ENCODE results near the gene ZNF8.
"Not testable (repeated sequence)": the region's sequence is repeated elsewhere in the genome, so short reads cannot be mapped to it uniquely, and the experiment has no call there.

The ZNF8 gene

GRCh38 chr19:58334691-58335249 is 56.0 kb downstream of the ZNF8 start:
- DNase-seq = no peak

GRCh38 chr19:58335630-58336029 is 56.9 kb downstream of the ZNF8 start:
- DNase-seq = no peak

GRCh38 chr19:58336216-58336615 is 57.5 kb downstream of the ZNF8 start:
- no peak for DNase-seq

- DNase-seq = no peak
These were observed 58.1 kb downstream of the ZNF8 start for GRCh38 chr19:58336820-58337219.

- no peak for DNase-seq
These were observed 59.6 kb downstream of the ZNF8 start for GRCh38 chr19:58338336-58338735.

- no peak for DNase-seq
These were observed 60.2 kb downstream of the ZNF8 start for GRCh38 chr19:58338825-58339558.

- no peak for DNase-seq
These were observed 66.8 kb downstream of the ZNF8 start for GRCh38 chr19:58345558-58345957.

- DNase-seq = peak; percentile 61
These were observed 68.5 kb downstream of the ZNF8 start for GRCh38 chr19:58346961-58347929.

GRCh38 chr19:58348080-58348479 is 69.3 kb downstream of the ZNF8 start:
- DNase-seq = not testable (repeated sequence)

GRCh38 chr19:58349590-58349989 is 70.8 kb downstream of the ZNF8 start:
- no peak for DNase-seq

GRCh38 chr19:58350001-58350861 is 71.5 kb downstream of the ZNF8 start:
- DNase-seq = peak; percentile 71

- no peak for DNase-seq
These were observed 72.3 kb downstream of the ZNF8 start for GRCh38 chr19:58350871-58351557.

GRCh38 chr19:58351558-58351878 is 72.8 kb downstream of the ZNF8 start:
- no peak for DNase-seq

- DNase-seq = no peak
These were observed 73.4 kb downstream of the ZNF8 start for GRCh38 chr19:58351990-58352755.
